Measurements from ENCODE around the gene ATP5MC2.
"Not testable (repeated sequence)": the region's sequence is repeated elsewhere in the genome, so short reads cannot be mapped to it uniquely, and the experiment has no call there.

The ATP5MC2 gene

DNA sequence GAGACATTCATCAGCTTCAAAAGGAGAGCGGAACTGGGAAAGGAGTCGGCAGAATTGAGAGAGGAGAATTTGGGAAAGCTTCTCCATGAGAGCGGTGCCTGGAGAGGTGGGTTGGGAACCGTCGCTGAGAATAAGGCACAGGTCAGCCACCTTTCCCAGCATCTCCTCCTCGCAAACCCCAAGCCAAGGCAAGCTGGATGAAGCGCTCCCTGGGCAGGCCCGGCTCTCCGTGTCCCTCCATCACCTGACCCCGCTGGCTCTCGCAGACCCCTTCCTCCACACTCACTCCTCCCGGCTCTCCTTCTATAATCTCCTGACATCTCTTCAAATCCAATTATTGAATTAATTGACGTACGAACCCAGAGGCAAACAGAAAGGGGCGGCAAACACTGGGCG, 18.9 kb upstream of the ATP5MC2 start:
- H3K27ac ChIP-seq = no peak overlapping the region
- TF ChIP-seq, protein P1, sequence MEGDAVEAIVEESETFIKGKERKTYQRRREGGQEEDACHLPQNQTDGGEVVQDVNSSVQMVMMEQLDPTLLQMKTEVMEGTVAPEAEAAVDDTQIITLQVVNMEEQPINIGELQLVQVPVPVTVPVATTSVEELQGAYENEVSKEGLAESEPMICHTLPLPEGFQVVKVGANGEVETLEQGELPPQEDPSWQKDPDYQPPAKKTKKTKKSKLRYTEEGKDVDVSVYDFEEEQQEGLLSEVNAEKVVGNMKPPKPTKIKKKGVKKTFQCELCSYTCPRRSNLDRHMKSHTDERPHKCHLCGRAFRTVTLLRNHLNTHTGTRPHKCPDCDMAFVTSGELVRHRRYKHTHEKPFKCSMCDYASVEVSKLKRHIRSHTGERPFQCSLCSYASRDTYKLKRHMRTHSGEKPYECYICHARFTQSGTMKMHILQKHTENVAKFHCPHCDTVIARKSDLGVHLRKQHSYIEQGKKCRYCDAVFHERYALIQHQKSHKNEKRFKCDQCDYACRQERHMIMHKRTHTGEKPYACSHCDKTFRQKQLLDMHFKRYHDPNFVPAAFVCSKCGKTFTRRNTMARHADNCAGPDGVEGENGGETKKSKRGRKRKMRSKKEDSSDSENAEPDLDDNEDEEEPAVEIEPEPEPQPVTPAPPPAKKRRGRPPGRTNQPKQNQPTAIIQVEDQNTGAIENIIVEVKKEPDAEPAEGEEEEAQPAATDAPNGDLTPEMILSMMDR (conservative IDR thresholded peaks at IDR 0.05) = no peak
- TF ChIP-seq ZFX (IDR thresholded peaks at IDR 0.05) = no peak

DNA sequence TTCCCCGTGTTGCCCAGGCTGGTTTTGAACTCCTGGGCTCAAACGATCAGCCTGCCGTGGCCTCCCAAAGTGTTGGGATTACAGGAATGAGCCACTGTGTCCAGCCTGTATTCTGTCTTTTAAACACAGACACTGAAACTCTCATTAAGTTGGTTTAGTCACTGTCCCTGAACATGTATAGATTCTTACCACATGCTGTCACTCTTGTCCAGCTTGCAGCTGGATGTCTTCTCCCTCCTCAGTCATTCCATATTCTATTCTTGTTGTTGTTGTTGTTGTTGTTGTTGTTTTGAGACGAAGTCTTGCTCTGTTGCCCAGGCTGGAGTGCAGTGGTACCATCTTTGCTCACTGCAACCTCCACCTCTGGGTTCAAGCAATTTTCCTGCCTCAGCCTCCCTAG, 12.3 kb upstream of the ATP5MC2 start:
- H3K27ac ChIP-seq = no peak overlapping the region
- no peak for TF ChIP-seq ZFX (IDR thresholded peaks at IDR 0.05)
- TF ChIP-seq, protein P1 (conservative IDR thresholded peaks at IDR 0.05) = no peak

DNA sequence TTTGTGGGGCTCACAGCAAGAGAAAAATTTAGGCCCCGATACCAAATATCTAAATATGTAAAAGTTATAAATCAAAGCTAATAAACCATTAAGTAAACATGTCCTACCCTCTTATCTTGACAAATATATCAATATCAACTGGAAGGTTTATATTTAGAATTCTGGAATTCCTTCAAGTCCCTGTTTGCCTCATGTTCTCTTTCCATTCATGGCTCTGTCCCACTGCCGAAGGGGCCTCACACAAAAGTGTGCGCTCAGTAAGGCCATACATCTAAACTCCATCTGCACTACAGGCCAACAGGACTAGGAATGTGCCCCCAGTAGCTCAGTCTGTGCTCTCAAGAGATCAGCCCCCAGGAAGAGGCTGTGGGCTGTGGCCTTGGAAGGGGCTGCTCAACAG, 10.6 kb upstream of the ATP5MC2 start:
- peak overlapping the region; percentile 31 for H3K27ac ChIP-seq
- TF ChIP-seq, protein P1 (conservative IDR thresholded peaks at IDR 0.05) = no peak
- no peak for TF ChIP-seq ZFX (IDR thresholded peaks at IDR 0.05)

DNA sequence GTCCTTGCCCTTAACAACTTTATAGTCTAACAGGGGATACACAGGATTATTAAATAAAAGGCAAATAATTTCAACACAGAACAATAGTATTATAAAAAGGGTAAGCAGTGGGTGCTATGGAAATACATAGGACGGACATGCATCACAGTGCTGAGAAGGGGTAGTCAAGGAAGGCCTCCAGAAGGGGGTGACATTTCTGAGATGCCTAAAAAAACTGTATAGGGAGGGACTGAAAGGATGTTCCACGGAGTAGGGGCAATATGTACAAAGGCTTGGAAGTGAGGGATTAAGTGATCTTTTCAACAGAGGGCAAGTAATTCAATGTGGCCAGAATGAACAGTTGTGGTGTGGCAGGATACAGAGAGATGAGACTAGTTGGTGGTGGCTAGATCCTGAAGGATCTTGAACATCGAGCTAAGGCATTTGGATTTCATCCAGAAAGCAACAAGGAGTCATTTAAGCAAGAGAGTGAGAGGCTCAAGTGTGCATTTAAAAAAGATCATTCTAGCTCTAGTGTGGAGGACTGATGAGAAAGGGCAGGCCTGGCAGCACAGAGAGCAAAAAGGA, 8.9 kb upstream of the ATP5MC2 start:
- no peak for TF ChIP-seq ZFX (IDR thresholded peaks at IDR 0.05)
- TF ChIP-seq, protein P1 (conservative IDR thresholded peaks at IDR 0.05) = no peak
- H3K27ac ChIP-seq = no peak overlapping the region

DNA sequence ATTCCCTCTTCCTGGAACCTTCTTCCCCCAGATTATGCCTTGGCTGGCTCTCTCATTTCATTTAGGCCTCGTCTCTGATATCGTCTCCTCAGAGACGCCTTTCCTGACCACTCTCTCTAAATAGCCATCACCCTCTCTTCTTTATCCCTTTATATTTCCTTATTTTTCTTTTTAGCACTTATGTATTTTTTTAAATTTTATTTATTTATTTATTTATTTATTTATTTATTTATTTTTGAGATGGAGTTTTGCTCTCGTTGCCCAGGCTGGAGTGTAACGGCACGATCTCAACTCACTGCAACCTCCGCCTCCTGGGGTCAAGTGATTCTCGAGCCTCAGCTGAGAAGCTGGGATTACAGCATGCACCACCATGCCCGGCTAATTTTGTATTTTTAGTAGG, 8.1 kb upstream of the ATP5MC2 start:
- H3K27ac ChIP-seq = no peak overlapping the region
- TF ChIP-seq, protein P1 (conservative IDR thresholded peaks at IDR 0.05) = no peak

DNA sequence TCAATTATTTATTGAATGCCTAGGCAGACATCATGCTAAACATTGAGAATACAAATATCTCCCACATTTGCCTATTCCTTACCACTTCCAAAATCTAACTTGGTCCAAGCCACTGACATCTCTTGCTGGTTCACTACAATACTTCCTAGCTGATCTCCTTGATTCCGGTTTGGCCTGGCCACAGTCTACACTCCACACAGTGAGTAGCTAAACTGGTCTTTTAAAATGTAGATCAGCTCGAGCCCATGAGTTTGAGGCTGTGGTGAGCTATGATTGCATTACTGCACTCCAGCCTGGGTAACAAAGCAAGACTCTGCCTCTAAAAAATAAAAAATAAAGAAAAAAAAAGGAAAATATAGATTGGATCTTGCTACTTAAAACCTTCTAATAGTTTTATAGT, 7.6 kb upstream of the ATP5MC2 start:
- TF ChIP-seq ZFX (IDR thresholded peaks at IDR 0.05) = no peak
- TF ChIP-seq, protein P1 (conservative IDR thresholded peaks at IDR 0.05) = no peak
- no peak overlapping the region for H3K27ac ChIP-seq

DNA sequence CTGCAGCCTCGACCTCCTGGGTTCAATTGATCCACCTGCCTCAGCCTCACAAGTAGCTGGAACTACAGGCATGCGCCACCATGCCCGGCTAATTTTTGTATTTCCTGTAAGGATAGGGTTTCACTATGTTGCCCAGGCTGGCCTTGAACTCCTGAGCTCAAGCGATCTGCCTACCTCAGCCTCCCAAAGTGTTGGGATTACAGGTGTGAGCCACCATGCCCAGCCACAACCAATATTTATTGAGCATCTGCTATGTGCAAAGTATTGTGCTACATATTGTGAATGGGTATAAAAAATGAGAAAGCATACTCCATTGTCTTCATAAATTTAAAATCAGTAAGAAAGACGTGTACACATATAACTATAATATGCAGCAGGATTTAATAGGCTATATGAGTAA, 4.2 kb upstream of the ATP5MC2 start:
- not testable (repeated sequence) for H3K27ac ChIP-seq

DNA sequence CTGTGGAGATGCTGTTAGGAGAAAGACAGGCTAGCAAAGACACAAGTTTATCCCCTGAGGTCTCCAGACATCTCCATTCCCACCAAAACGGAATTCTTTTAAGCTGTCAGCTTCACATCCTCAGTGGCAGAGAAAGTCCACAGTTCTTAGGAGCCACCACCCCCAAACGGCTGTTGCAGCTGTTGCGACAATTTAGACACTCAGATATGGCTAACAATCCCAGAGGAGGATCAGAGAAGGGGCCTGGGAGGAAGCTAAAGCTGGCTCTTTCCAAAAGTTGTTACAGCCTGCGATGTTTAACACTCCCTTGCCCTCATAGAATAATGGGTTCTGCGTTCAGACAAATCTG, 1.9 kb upstream of the ATP5MC2 start:
- no peak overlapping the region for H3K27ac ChIP-seq
- TF ChIP-seq, protein P1 (conservative IDR thresholded peaks at IDR 0.05) = no peak
- TF ChIP-seq ZFX (IDR thresholded peaks at IDR 0.05) = no peak

All from C4-2B (cell line).